ENCODE data around the gene SEC23A.
A peak's percentile ranks its signal among the peaks of the same experiment; 100 is the strongest.
"Not testable (repeated sequence)": the region's sequence is repeated elsewhere in the genome, so short reads cannot be mapped to it uniquely, and the experiment has no call there.

Gene SEC23A

GRCh38 chr14:39140170-39140569, 37.1 kb upstream of the SEC23A start:
- Histone ChIP-seq H3K79me1 (ENCODE audit: low read length) (no peaks in the 10 kb centered on the region), H4K8ac (ENCODE audit: low read depth, low read length) (no peak overlapping the region), H2BK12ac (ENCODE audit: low read length) (no peak overlapping the region), H3K4me1 (ENCODE audit: control insufficient read depth in 1 of 2, insufficient read depth in 2 of 2, low read length in 2 of 2) (no peaks in the 10 kb centered on the region), H3K27me3 (ENCODE audit: insufficient read depth, low read length) (no peaks in the 10 kb centered on the region), H3K23ac (ENCODE audit: low read length) (no peak overlapping the region), H3K9me3 (ENCODE audit: insufficient read depth, low read depth, low read length) (peaks cover 6% of the 10 kb centered on the region), H3K4ac (ENCODE audit: low read depth, low read length) (no peak overlapping the region), H4K91ac (ENCODE audit: low read depth, low read length) (no peak overlapping the region), H4K12ac (ENCODE audit: low read depth, low read length) (no peak overlapping the region), H3K9ac (ENCODE audit: low read length) (no peak overlapping the region), H3K27ac (ENCODE audit: low read depth, low read length) (no peak overlapping the region), H3K79me2 (ENCODE audit: control insufficient read depth, insufficient read depth, low read length, poor library complexity) (no peaks in the 10 kb centered on the region), H3K4me3 (ENCODE audit: low read depth, low read length) (no peak overlapping the region), H3K14ac (ENCODE audit: low read length) (no peak overlapping the region), H2BK5ac (ENCODE audit: low read depth, low read length, poor library complexity) (no peak overlapping the region), H2AFZ (ENCODE audit: insufficient read depth, low read length, poor library complexity) (no peak overlapping the region), H3K4me2 (ENCODE audit: low read length) (no peak overlapping the region), H3K18ac (ENCODE audit: low read length) (no peak overlapping the region), H2BK120ac (ENCODE audit: insufficient read depth, low read length, poor library complexity) (no peak overlapping the region), H2AK5ac (ENCODE audit: low read length) (no peak overlapping the region), H3K36me3 (ENCODE audit: control insufficient read depth in 1 of 2, insufficient read depth in 2 of 2, low read length in 2 of 2) (peaks cover 10 to 19% of the 10 kb centered on the region in 2 experiments)
- DNase-seq, result no peak
- no CpG with 5 or more reads among the region's 3 CpGs for WGBS (ENCODE audit: extremely low coverage, insufficient coverage, insufficient read length)

GRCh38 chr14:39138440-39138839, 35.4 kb upstream of the SEC23A start:
- peaks cover 6% of the 10 kb centered on the region for H3K9me3 ChIP-seq (ENCODE audit: insufficient read depth, low read depth, low read length)

GRCh38 chr14:39137835-39138234, 34.8 kb upstream of the SEC23A start:
- H3K27ac ChIP-seq (ENCODE audit: low read depth, low read length), result not testable (repeated sequence)
- WGBS (ENCODE audit: extremely low coverage, insufficient coverage, insufficient read length), result no CpG with 5 or more reads among the region's 8 CpGs

More at GRCh38 chr14:39138440-39138839, 35.4 kb upstream of the SEC23A start:
- H3K14ac ChIP-seq (ENCODE audit: low read length), result no peak overlapping the region
- DNase-seq, result no peak
- no peaks in the 10 kb centered on the region for H3K4me1 ChIP-seq (ENCODE audit: control insufficient read depth in 1 of 2, insufficient read depth in 2 of 2, low read length in 2 of 2)
- H3K9ac ChIP-seq (ENCODE audit: low read length), result no peak overlapping the region
- H4K91ac ChIP-seq (ENCODE audit: low read depth, low read length), result no peak overlapping the region
- H2AFZ ChIP-seq (ENCODE audit: insufficient read depth, low read length, poor library complexity), result no peak overlapping the region
- H3K79me2 ChIP-seq (ENCODE audit: control insufficient read depth, insufficient read depth, low read length, poor library complexity), result no peaks in the 10 kb centered on the region
- H2BK12ac ChIP-seq (ENCODE audit: low read length), result no peak overlapping the region
- no peak overlapping the region for H4K12ac ChIP-seq (ENCODE audit: low read depth, low read length)
- H3K4me2 ChIP-seq (ENCODE audit: low read length), result no peak overlapping the region
- H3K36me3 ChIP-seq (ENCODE audit: control insufficient read depth in 1 of 2, insufficient read depth in 2 of 2, low read length in 2 of 2), result peaks cover 14 to 23% of the 10 kb centered on the region in 2 experiments
- no CpG with 5 or more reads among the region's 1 CpG for WGBS (ENCODE audit: extremely low coverage, insufficient coverage, insufficient read length)
- H2BK120ac ChIP-seq (ENCODE audit: insufficient read depth, low read length, poor library complexity), result no peak overlapping the region
- H3K23ac ChIP-seq (ENCODE audit: low read length), result no peak overlapping the region
- H3K18ac ChIP-seq (ENCODE audit: low read length), result no peak overlapping the region
- H3K4me3 ChIP-seq (ENCODE audit: low read depth, low read length), result no peak overlapping the region
- no peak overlapping the region for H3K4ac ChIP-seq (ENCODE audit: low read depth, low read length)
- no peaks in the 10 kb centered on the region for H3K79me1 ChIP-seq (ENCODE audit: low read length)
- H3K27ac ChIP-seq (ENCODE audit: low read depth, low read length), result no peak overlapping the region
- no peaks in the 10 kb centered on the region for H3K27me3 ChIP-seq (ENCODE audit: insufficient read depth, low read length)
- no peak overlapping the region for H2BK5ac ChIP-seq (ENCODE audit: low read depth, low read length, poor library complexity)
- no peak overlapping the region for H4K8ac ChIP-seq (ENCODE audit: low read depth, low read length)
- H2AK5ac ChIP-seq (ENCODE audit: low read length), result no peak overlapping the region

GRCh38 chr14:39122330-39123138, 19.5 kb upstream of the SEC23A start:
- no peak overlapping the region for H3K4me3 ChIP-seq (ENCODE audit: low read depth, low read length)
- no peaks in the 10 kb centered on the region for H3K79me1 ChIP-seq (ENCODE audit: low read length)
- H3K27ac ChIP-seq (ENCODE audit: low read depth, low read length), result no peak overlapping the region
- H3K4me1 ChIP-seq (ENCODE audit: control insufficient read depth in 1 of 2, insufficient read depth in 2 of 2, low read length in 2 of 2), result no peaks in the 10 kb centered on the region
- no peak for DNase-seq
- no peak overlapping the region for H3K14ac ChIP-seq (ENCODE audit: low read length)
- no peak overlapping the region for H2BK5ac ChIP-seq (ENCODE audit: low read depth, low read length, poor library complexity)
- no peak overlapping the region for H2AK5ac ChIP-seq (ENCODE audit: low read length)
- no peak overlapping the region for H2BK12ac ChIP-seq (ENCODE audit: low read length)
- no peak overlapping the region for H2AFZ ChIP-seq (ENCODE audit: insufficient read depth, low read length, poor library complexity)
- no peak overlapping the region for H3K18ac ChIP-seq (ENCODE audit: low read length)
- H4K91ac ChIP-seq (ENCODE audit: low read depth, low read length), result no peak overlapping the region
- no peak overlapping the region for H4K12ac ChIP-seq (ENCODE audit: low read depth, low read length)
- WGBS (ENCODE audit: extremely low coverage, insufficient coverage, insufficient read length), result no CpG with 5 or more reads among the region's 3 CpGs
- H4K8ac ChIP-seq (ENCODE audit: low read depth, low read length), result no peak overlapping the region
- H3K27me3 ChIP-seq (ENCODE audit: insufficient read depth, low read length), result no peaks in the 10 kb centered on the region
- peaks cover 10 to 14% of the 10 kb centered on the region in 2 experiments for H3K36me3 ChIP-seq (ENCODE audit: control insufficient read depth in 1 of 2, insufficient read depth in 2 of 2, low read length in 2 of 2)
- H2BK120ac ChIP-seq (ENCODE audit: insufficient read depth, low read length, poor library complexity), result no peak overlapping the region
- H3K4ac ChIP-seq (ENCODE audit: low read depth, low read length), result no peak overlapping the region
- H3K4me2 ChIP-seq (ENCODE audit: low read length), result no peak overlapping the region
- H3K9ac ChIP-seq (ENCODE audit: low read length), result no peak overlapping the region
- no peaks in the 10 kb centered on the region for H3K9me3 ChIP-seq (ENCODE audit: insufficient read depth, low read depth, low read length)
- no peaks in the 10 kb centered on the region for H3K79me2 ChIP-seq (ENCODE audit: control insufficient read depth, insufficient read depth, low read length, poor library complexity)
- H3K23ac ChIP-seq (ENCODE audit: low read length), result no peak overlapping the region

More at GRCh38 chr14:39137835-39138234, 34.8 kb upstream of the SEC23A start:
- H3K4me3 ChIP-seq (ENCODE audit: low read depth, low read length); H2BK12ac ChIP-seq (ENCODE audit: low read length); H3K4ac ChIP-seq (ENCODE audit: low read depth, low read length); H3K9ac ChIP-seq (ENCODE audit: low read length); H2BK120ac ChIP-seq (ENCODE audit: insufficient read depth, low read length, poor library complexity); H3K23ac ChIP-seq (ENCODE audit: low read length); H2AFZ ChIP-seq (ENCODE audit: insufficient read depth, low read length, poor library complexity); H4K12ac ChIP-seq (ENCODE audit: low read depth, low read length); H3K9me3 ChIP-seq (ENCODE audit: insufficient read depth, low read depth, low read length); H4K8ac ChIP-seq (ENCODE audit: low read depth, low read length); DNase-seq; H3K27me3 ChIP-seq (ENCODE audit: insufficient read depth, low read length); H2AK5ac ChIP-seq (ENCODE audit: low read length); H3K4me2 ChIP-seq (ENCODE audit: low read length); H3K79me1 ChIP-seq (ENCODE audit: low read length); H3K79me2 ChIP-seq (ENCODE audit: control insufficient read depth, insufficient read depth, low read length, poor library complexity); H4K91ac ChIP-seq (ENCODE audit: low read depth, low read length); H3K4me1 ChIP-seq (ENCODE audit: control insufficient read depth in 1 of 2, insufficient read depth in 2 of 2, low read length in 2 of 2); H3K14ac ChIP-seq (ENCODE audit: low read length); H3K18ac ChIP-seq (ENCODE audit: low read length): not testable (repeated sequence)
- Histone ChIP-seq H2BK5ac (ENCODE audit: low read depth, low read length, poor library complexity) (peak overlapping the region; percentile 31), H3K36me3 (ENCODE audit: control insufficient read depth in 1 of 2, insufficient read depth in 2 of 2, low read length in 2 of 2) (peaks cover 14 to 23% of the 10 kb centered on the region in 2 experiments)

All from trophoblast cell (in vitro differentiated cells and primary cell).